Measurements from ENCODE around the gene UGT8.
"Not testable (repeated sequence)": the region's sequence is repeated elsewhere in the genome, so short reads cannot be mapped to it uniquely, and the experiment has no call there.

Gene UGT8

GRCh38 chr4:114603497-114603896 is 4.9 kb downstream of the UGT8 start:
- DNase-seq (ENCODE audit: low spot score), result no peak

GRCh38 chr4:114606245-114606644 is 7.6 kb downstream of the UGT8 start:
- DNase-seq (ENCODE audit: low spot score), result no peak

- DNase-seq (ENCODE audit: low spot score), result no peak
Measured at GRCh38 chr4:114607056-114607455, 8.4 kb downstream of the UGT8 start.

- DNase-seq (ENCODE audit: low spot score), result no peak
Measured at GRCh38 chr4:114613560-114613959, 15.0 kb downstream of the UGT8 start.

- DNase-seq (ENCODE audit: low spot score), result no peak
Measured at GRCh38 chr4:114615435-114615834, 16.8 kb downstream of the UGT8 start.

- DNase-seq (ENCODE audit: low spot score), result not testable (repeated sequence)
Measured at GRCh38 chr4:114616036-114616435, 17.4 kb downstream of the UGT8 start.

GRCh38 chr4:114626196-114626595 is 27.6 kb downstream of the UGT8 start:
- DNase-seq (ENCODE audit: low spot score), result no peak

GRCh38 chr4:114636192-114636935 is 37.8 kb downstream of the UGT8 start:
- DNase-seq (ENCODE audit: low spot score), result no peak

GRCh38 chr4:114642173-114642780 is 43.7 kb downstream of the UGT8 start:
- DNase-seq (ENCODE audit: low spot score), result no peak

GRCh38 chr4:114649908-114650307 is 51.3 kb downstream of the UGT8 start:
- no peak for DNase-seq (ENCODE audit: low spot score)

GRCh38 chr4:114653675-114654074 is 55.1 kb downstream of the UGT8 start:
- DNase-seq (ENCODE audit: low spot score), result no peak

GRCh38 chr4:114654592-114654991 is 56.0 kb downstream of the UGT8 start:
- no peak for DNase-seq (ENCODE audit: low spot score)

- peak; percentile 76 for DNase-seq (ENCODE audit: low spot score)
Measured at GRCh38 chr4:114658179-114658578, 59.6 kb downstream of the UGT8 start.

GRCh38 chr4:114658776-114659175 is 60.2 kb downstream of the UGT8 start:
- no peak for DNase-seq (ENCODE audit: low spot score)

- peak; percentile 81 for DNase-seq (ENCODE audit: low spot score)
Measured at GRCh38 chr4:114659386-114660008, 60.9 kb downstream of the UGT8 start.

- DNase-seq (ENCODE audit: low spot score), result no peak
Measured at GRCh38 chr4:114663083-114663482, 64.5 kb downstream of the UGT8 start.

GRCh38 chr4:114668577-114668976 is 70.0 kb downstream of the UGT8 start:
- DNase-seq (ENCODE audit: low spot score), result no peak

- DNase-seq (ENCODE audit: low spot score), result not testable (repeated sequence)
Measured at GRCh38 chr4:114670733-114671132, 72.1 kb downstream of the UGT8 start.

GRCh38 chr4:114673306-114673705 is 74.7 kb downstream of the UGT8 start:
- DNase-seq (ENCODE audit: low spot score), result no peak

- no peak for DNase-seq (ENCODE audit: low spot score)
Measured at GRCh38 chr4:114674080-114674479, 75.5 kb downstream of the UGT8 start.

GRCh38 chr4:114677346-114677979 is 78.9 kb downstream of the UGT8 start:
- no peak for DNase-seq (ENCODE audit: low spot score)

- no peak for DNase-seq (ENCODE audit: low spot score)
Measured at GRCh38 chr4:114684462-114684861, 85.9 kb downstream of the UGT8 start.

GRCh38 chr4:114688059-114688458 is 89.5 kb downstream of the UGT8 start:
- DNase-seq (ENCODE audit: low spot score), result no peak

Data from COLO829 (cell line).